Colonic mucosa (tissue), 4 donors: Measurements from ENCODE around the gene METAP1D. TPM values are rescaled to one million over a fixed set of nuclear protein-coding genes. Genes with fewer than 3 reads are reported as not detected.
A peak's percentile ranks its signal among the peaks of the same experiment; 100 is the strongest.

Experiments
- DNase-seq: peaks from one replicate; pipeline ENCODE4 v3.0.0-alpha.2; 2020
- H3K27ac ChIP-seq: fragments of 200-600 bp; one replicate; pipeline ENCODE4 v1.8.0; 2021
- H3K27me3 ChIP-seq: fragments of 200-600 bp; one replicate; pipeline ENCODE4 v1.8.0; 2021
- H3K36me3 ChIP-seq: fragments of 200-600 bp; one replicate; pipeline ENCODE4 v1.8.0; 2021
- H3K4me1 ChIP-seq: fragments of 200-600 bp; one replicate; pipeline ENCODE4 v1.8.0; 2021; ENCODE audit warnings: mild to moderate bottlenecking
- H3K4me3 ChIP-seq: fragments of 200-600 bp; one replicate; pipeline ENCODE4 v1.8.0; 2021
- H3K9ac ChIP-seq, 2 donors: one replicate each; pipeline ENCODE4 v1.7.0; 2013; ENCODE audit warnings: control low read depth in 2 of 2, low read depth in 2 of 2, low read length in 2 of 2
- H3K9me3 ChIP-seq: fragments of 200-600 bp; one replicate; pipeline ENCODE4 v1.8.0; 2021
- intact Hi-C: fragments of 100-400 bp; cut with DNase I; formaldehyde crosslinking; loops from one replicate; pipeline ENCODE4 v1.14.1; 2022
- total RNA-seq, 2 donors: library from RNA; stranded (reverse); fragmentation: NEBNext Ultra II Directional in 1 of 2; extraction: Animal tissue kit (Norgen Biotek cat#: 25700) in 1 of 2; gene quantifications; one replicate each; pipeline ENCODE4 v1.2.1, GENCODE V29; 2021
- TF ChIP-seq, protein P1 (sequence below): fragments of 200-600 bp; IDR thresholded peaks from one replicate; pipeline ENCODE4 v1.8.0; 2022; ENCODE audit warnings: antibody characterized with exemption, mild to moderate bottlenecking
- donor health status: healthy.
- donor health status: DM: no; HTN: no; CAD: no.
- donor health status: DM: no; HTN: no; CAD: no.

METAP1D gene
- total RNA-seq, 2 donors from 2014 or later = 3.3 to 5.8 TPM

DNA sequence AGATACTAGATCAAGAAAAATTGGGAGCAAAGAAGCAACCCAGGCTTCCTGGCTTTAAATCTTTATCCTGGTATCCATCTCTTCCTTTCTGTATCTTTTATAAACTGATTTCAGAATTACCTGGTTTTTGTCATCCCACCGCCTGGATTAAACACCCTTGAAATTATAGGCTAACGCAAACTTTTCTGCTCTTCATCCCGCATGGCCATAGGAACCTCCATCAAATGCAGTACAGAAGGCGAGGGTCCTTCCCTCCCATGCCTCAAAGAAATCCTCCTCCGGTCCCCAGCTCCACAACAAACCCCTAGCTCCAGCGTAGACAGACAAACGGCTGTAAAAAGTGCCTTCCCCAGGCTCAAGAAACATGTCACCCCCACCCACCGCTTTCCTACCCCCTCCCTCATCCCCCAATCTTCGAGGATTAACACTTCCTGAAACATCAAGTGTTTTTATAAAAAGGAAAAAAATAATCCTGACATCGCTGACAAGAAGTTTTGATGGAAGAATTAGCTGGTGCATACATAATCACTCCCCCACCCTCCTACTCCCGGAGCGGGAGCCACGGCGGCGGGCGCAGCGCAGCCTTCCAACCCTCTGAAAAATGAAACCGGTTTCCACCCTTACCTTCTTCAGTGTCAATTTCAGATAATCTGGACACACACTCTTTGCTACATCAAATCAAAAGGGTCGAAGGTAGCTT is 93.1 kb downstream of the METAP1D start:
- TF ChIP-seq, protein P1, sequence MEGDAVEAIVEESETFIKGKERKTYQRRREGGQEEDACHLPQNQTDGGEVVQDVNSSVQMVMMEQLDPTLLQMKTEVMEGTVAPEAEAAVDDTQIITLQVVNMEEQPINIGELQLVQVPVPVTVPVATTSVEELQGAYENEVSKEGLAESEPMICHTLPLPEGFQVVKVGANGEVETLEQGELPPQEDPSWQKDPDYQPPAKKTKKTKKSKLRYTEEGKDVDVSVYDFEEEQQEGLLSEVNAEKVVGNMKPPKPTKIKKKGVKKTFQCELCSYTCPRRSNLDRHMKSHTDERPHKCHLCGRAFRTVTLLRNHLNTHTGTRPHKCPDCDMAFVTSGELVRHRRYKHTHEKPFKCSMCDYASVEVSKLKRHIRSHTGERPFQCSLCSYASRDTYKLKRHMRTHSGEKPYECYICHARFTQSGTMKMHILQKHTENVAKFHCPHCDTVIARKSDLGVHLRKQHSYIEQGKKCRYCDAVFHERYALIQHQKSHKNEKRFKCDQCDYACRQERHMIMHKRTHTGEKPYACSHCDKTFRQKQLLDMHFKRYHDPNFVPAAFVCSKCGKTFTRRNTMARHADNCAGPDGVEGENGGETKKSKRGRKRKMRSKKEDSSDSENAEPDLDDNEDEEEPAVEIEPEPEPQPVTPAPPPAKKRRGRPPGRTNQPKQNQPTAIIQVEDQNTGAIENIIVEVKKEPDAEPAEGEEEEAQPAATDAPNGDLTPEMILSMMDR = no peak
- Histone ChIP-seq H3K4me1 (peaks cover 18% of the 10 kb centered on the region), H3K4me3 (no peak overlapping the region), H3K9ac (no peak overlapping the region), H3K36me3 (no peaks in the 10 kb centered on the region), H3K27me3 (peaks cover 100% of the 10 kb centered on the region), H3K27ac (no peak overlapping the region), H3K9me3 (no peaks in the 10 kb centered on the region)
- intact Hi-C loops = no loop called here
- DNase-seq = no peak

DNA sequence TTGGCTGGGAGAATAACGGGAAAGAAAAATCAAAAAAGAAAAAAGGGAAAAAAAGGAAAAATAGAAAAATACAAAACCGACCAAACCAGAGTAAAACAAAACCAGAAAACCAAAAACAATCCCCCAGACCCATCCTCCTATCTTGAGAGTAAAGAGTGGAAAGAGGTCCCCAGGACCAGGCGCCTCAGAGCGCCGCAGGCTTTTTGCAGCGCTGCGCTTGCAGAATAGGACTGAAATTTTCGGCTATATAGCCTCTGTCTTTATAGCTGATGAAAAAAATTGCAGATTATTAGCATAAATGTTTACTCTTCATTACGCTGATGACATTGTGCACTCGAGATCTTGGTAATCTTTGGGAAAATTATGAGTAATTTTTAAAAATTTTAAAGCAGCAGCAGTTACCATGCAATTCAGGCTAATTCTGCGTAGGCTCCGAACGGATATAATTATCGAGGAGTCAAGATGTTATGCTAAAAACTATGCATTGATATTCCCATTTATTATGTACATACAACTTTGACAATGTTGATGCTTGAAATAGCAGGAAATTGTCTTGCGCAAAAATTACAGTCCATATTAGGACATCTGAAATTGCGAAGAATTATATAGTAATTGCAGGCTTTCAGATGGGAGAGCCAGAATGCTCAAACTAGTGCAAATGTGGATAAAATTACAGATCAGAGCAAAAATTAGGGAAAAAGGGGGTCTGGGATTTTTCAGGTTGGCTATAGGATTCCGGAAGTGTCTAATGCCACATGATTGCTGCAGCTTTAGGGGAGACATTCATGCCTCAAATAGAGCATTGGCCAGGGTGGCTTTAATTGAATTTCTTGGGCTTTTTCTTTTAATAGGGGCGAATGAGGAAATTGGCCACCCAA is 93.9 kb downstream of the METAP1D start:
- Histone ChIP-seq H3K4me1 (peaks cover 19% of the 10 kb centered on the region), H3K4me3 (no peak overlapping the region), H3K9ac (no peak overlapping the region), H3K27me3 (peaks cover 100% of the 10 kb centered on the region), H3K36me3 (no peaks in the 10 kb centered on the region), H3K9me3 (no peaks in the 10 kb centered on the region), H3K27ac (no peak overlapping the region)
- no peak for DNase-seq
- intact Hi-C loops = no loop called here
- TF ChIP-seq, protein P1 = no peak

DNA sequence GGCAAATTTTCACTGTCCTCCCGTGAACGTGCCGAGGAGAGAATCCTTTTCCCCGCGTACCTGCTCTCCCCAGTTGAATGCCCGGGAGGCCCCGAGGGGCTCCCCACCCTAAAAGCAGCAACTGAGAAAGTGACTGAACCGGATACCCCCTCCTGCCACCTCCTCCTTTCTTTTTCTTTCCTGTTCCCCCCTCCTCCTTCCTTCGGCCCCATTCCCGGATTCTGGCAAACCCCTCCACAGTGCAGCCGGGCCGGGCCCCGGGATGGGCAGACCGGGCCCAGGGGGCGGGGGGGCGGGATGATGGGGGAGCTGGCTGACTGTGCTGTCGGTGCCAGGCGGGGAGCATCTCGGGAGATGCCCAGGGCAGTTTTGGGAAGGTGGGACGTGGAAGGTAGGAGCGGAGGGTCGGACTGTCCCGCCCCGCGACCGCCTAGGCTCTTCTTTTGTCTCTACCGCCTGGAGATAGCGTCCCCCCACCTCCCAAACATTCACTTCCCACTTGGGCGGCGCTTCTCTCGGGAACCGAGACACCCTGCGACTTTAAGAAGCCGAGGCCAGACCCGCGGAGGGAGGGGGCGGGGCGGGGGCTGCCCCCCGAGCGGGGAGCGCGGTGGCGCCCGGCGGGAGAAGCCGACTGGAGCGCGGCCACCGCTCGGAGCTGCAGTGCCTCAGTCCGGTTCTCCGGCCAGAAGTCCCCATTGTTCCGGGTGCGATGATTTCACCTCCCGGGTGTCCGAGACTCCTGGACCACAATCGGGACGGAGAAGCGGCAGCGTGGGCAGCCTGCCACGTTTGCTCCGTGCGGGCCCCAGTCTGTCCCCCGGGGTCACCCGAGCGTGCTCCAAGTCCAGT is 94.8 kb downstream of the METAP1D start:
- Histone ChIP-seq H3K4me3 (peak overlapping the region; percentile 30), H3K27me3 (peaks cover 100% of the 10 kb centered on the region), H3K9ac (peak overlapping the region in 1 of 2 donors; percentile 24), H3K9me3 (no peaks in the 10 kb centered on the region), H3K36me3 (no peaks in the 10 kb centered on the region), H3K4me1 (peaks cover 25% of the 10 kb centered on the region), H3K27ac (no peak overlapping the region)
- intact Hi-C loops = no loop called here
- TF ChIP-seq, protein P1 = no peak
- DNase-seq = no peak

DNA sequence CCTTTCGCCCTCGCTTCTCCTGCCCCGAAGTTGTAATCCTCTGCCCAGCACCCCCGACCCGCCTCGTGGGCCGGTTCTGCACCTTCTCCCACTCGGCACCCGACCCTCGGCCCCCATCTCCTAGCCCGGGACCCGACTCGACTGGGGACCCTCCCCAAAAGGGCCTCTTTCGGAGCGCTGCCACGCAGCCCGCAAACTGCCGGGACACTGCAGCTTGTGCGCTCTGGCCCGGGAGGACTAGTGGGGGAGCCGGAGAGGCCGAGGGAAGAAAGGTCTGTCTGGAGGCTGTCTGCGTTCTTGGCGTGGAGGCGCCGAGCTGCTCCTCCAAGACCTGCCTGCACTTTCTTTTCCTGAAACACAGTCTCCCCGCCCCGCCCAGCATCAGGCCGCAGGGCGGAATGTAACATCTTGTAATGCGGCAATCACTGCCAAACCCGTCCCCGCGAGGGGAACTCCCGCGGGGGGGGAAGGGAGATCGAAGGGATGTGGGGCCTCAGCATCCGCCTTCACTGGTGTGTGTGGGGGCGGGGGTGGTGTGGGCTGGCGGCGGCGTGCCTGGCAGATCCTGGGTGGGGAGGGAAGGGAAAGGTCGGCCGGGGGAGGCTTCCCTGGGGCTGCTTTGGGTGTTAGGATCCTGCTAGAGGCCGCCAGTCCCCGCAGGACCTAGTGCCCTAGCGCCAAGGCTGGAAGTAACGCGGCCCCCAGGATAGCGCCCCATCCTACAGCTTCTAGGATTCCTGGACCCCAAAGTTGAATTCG is 95.6 kb downstream of the METAP1D start:
- no peaks in the 10 kb centered on the region for H3K9me3 ChIP-seq
- H3K9ac ChIP-seq = peak overlapping the region in 1 of 2 donors; percentile 24
- H3K4me1 ChIP-seq = peaks cover 25% of the 10 kb centered on the region
- DNase-seq = peak; percentile 61
- intact Hi-C loops = no loop called here
- TF ChIP-seq, protein P1 = no peak
- H3K27ac ChIP-seq = no peak overlapping the region
- no peaks in the 10 kb centered on the region for H3K36me3 ChIP-seq
- H3K27me3 ChIP-seq = peaks cover 99% of the 10 kb centered on the region
- H3K4me3 ChIP-seq = peak overlapping the region; percentile 30
